Natural killer cell treated with Interleukin-12 subunit alpha and Interleukin-12 subunit beta and Interleukin-15 and Interleukin-18, amount 100 ng/mL, for 72 hours (primary cell): ENCODE results near the gene ADO. TPM values are rescaled to one million over a fixed set of nuclear protein-coding genes. Genes with fewer than 3 reads are reported as not detected.
A peak's percentile ranks its signal among the peaks of the same experiment; 100 is the strongest.

Experiments used
- ATAC-seq, 2 donors: fragments of 150-1000 bp; cut with Tn5 transposase in 1 of 2; sonication (Bioruptor Pico), chemical (Tn5 transposase) in 1 of 2; 2 replicates each; pipeline ENCODE4 v1.10.0; 2021
- DNase-seq: peaks from one replicate; pipeline ENCODE4 v3.0.0; 2022; ENCODE audit warnings: low spot score
- H3K27ac Mint-ChIP-seq, 2 donors: 1 replicate in 1 of 2; 2 replicates in 1 of 2; pipeline ENCODE4 v1.8.0; 2022; ENCODE audit warnings: mixed read lengths in 2 of 2, mild to moderate bottlenecking in 1 of 2, moderate library complexity in 1 of 2
- H3K27me3 Mint-ChIP-seq, 2 donors: 1 replicate in 1 of 2; 2 replicates in 1 of 2; pipeline ENCODE4 v1.8.0; 2022; ENCODE audit warnings: mixed read lengths in 2 of 2
- H3K36me3 Mint-ChIP-seq: one replicate; pipeline ENCODE4 v1.8.0; 2022; ENCODE audit warnings: mixed read lengths
- H3K4me1 Mint-ChIP-seq, 2 donors: 1 replicate in 1 of 2; 2 replicates in 1 of 2; pipeline ENCODE4 v1.8.0; 2022; ENCODE audit warnings: low read depth in 2 of 2, mixed read lengths in 2 of 2, mild to moderate bottlenecking in 1 of 2
- H3K4me3 Mint-ChIP-seq: one replicate; pipeline ENCODE4 v1.8.0; 2022; ENCODE audit warnings: mixed read lengths
- H3K9me3 Mint-ChIP-seq: 2 replicates; pipeline ENCODE4 v1.8.0; 2022; ENCODE audit warnings: mixed read lengths
- total RNA-seq, 2 donors: library from RNA; stranded (reverse); gene quantifications; one replicate each; pipeline ENCODE4 v1.2.3, GENCODE V29; 2022

Gene ADO
- total RNA-seq, 2 donors from 2014 or later = 26.3 to 49.2 TPM

DNA sequence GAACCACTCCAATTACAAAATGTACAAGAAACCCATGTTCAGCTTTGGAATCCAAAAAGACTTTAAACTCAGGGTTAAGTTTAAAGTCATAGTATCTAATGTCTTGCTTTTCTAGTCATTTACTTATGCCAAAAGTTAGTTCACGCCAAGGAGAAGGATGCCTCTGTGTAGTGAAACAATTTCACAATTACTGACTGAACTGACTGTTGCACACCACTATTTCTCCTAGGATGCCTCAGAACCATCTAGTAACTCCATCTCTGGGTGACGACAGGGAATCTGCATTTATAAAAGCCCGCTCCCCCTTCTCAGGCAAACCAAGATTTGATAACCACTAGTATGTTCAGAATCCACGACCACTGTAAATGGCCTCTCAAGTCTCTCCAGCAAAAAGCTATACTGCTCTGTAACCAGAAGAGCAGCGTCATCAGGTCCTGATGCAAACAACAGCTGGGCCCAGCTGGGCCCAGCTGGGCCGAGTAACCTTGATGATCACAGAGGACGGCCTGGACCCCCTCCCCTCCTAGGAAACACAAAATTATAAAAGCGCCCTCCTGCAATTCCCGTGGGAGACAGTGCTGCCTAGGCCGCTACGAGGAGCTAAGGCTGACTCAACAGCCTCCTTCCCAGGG is 680 bp upstream of the ADO start:
- Mint-ChIP-seq H3K27ac (peak overlapping the region; percentile 97 to 99), H3K36me3 (peaks cover 22% of the 10 kb centered on the region), H3K9me3 (no peaks in the 10 kb centered on the region), H3K27me3 (peaks cover 6 to 15% of the 10 kb centered on the region in 2 donors), H3K4me3 (peak overlapping the region; percentile 93), H3K4me1 (peaks cover 34 to 36% of the 10 kb centered on the region in 2 donors)
- DNase-seq = no peak
- no peak for ATAC-seq

GRCh38 chr10:62805231-62806099 is 945 bp downstream of the ADO start:
- ATAC-seq (peak in 1 of 2 donors; percentile 10), DNase-seq (peak; percentile 59)
- Mint-ChIP-seq H3K4me1 (peaks cover 45% of the 10 kb centered on the region in 2 donors), H3K4me3 (peak overlapping the region; percentile 93), H3K27ac (peak overlapping the region; percentile 97 to 99), H3K9me3 (no peaks in the 10 kb centered on the region), H3K27me3 (peaks cover 2 to 6% of the 10 kb centered on the region in 2 donors), H3K36me3 (peaks cover 29% of the 10 kb centered on the region)

- Mint-ChIP-seq H3K27ac (peak overlapping the region; percentile 70 to 99), H3K36me3 (peaks cover 29% of the 10 kb centered on the region), H3K4me1 (peaks cover 49 to 53% of the 10 kb centered on the region in 2 donors), H3K27me3 (no peaks in the 10 kb centered on the region), H3K4me3 (peak overlapping the region; percentile 93), H3K9me3 (no peaks in the 10 kb centered on the region)
- DNase-seq (no peak), ATAC-seq (no peak)
These were observed 1.7 kb downstream of the ADO start for GRCh38 chr10:62806251-62806650.

DNA sequence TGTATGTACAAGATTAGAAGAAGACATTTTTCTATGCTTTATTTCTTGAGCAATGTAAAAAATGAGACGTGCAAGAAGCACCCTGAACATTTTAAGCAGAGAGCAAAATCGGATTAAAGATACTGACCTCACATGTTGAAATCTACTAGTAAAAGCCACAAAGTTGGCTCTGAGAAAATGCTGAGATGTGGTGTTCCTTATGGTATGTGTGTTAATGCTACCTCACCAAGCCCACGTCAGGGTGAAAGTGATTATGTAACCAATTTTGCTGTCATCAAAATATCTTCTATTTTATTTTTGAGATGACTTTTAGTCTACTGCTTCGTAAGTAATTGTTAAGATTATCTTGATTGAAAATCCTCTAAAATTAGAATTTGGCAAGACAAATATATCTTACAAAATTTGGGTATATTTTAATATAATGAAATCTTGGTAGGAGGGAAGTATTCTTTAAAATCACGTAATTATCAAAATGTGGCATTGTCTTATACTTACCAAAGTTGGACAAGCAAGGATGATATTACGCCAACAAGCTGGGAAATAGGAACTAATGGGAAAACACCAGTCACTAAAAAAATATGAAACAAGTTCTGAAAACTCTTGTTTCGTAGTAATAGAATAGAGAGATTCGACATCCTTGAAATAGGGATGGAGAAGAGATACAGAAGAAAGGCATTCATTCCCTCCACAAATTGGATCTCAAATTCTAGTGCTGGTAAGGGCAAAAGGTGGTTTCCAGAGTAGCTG is 5.8 kb downstream of the ADO start:
- Mint-ChIP-seq H3K36me3 (peaks cover 35% of the 10 kb centered on the region), H3K27me3 (no peaks in the 10 kb centered on the region), H3K9me3 (no peaks in the 10 kb centered on the region), H3K27ac (peak overlapping the region; percentile 96 to 100), H3K4me1 (peaks cover 74 to 80% of the 10 kb centered on the region in 2 donors), H3K4me3 (peak overlapping the region; percentile 100)
- ATAC-seq = no peak
- DNase-seq = no peak

- peak; percentile 75 to 82 for ATAC-seq
- H3K4me3 Mint-ChIP-seq = peak overlapping the region; percentile 100
- H3K27me3 Mint-ChIP-seq = no peaks in the 10 kb centered on the region
- H3K27ac Mint-ChIP-seq = peak overlapping the region; percentile 96 to 100
- H3K9me3 Mint-ChIP-seq = no peaks in the 10 kb centered on the region
- peaks cover 30% of the 10 kb centered on the region for H3K36me3 Mint-ChIP-seq
- DNase-seq = peak; percentile 89
- H3K4me1 Mint-ChIP-seq = peaks cover 77 to 84% of the 10 kb centered on the region in 2 donors
These were observed 6.8 kb downstream of the ADO start for GRCh38 chr10:62811159-62811875.

GRCh38 chr10:62812672-62813439 is 8.3 kb downstream of the ADO start:
- H3K27me3 Mint-ChIP-seq = no peaks in the 10 kb centered on the region
- peaks cover 20% of the 10 kb centered on the region for H3K36me3 Mint-ChIP-seq
- peaks cover 76 to 83% of the 10 kb centered on the region in 2 donors for H3K4me1 Mint-ChIP-seq
- peak overlapping the region; percentile 100 for H3K4me3 Mint-ChIP-seq
- DNase-seq (no peak), ATAC-seq (no peak)
- H3K27ac Mint-ChIP-seq = peak overlapping the region; percentile 96 to 100
- no peaks in the 10 kb centered on the region for H3K9me3 Mint-ChIP-seq

DNA sequence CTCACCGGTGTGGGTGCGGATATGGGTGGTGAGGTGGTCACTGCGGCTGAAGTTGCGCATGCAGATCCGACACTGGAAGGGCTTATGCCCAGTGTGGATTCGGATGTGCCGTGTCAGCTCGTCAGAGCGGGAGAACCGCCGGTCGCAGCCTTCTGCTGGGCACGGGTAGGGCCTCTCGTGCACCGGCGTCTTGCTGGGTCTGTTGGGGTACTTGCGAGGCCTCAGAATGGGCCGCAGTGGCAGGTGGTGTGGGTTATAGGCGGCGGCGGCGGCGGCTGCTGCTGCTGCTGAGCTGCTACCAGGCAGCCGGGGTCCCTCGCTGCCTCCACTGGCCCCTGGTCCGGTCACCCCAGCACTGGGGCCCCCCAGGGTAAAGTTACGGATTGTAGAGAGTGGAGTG is 8.9 kb downstream of the ADO start:
- Mint-ChIP-seq H3K9me3 (no peaks in the 10 kb centered on the region), H3K4me1 (peaks cover 74 to 80% of the 10 kb centered on the region in 2 donors), H3K27me3 (no peaks in the 10 kb centered on the region), H3K36me3 (peaks cover 17% of the 10 kb centered on the region), H3K4me3 (peak overlapping the region; percentile 100), H3K27ac (peak overlapping the region; percentile 96 to 100)
- ATAC-seq (no peak), DNase-seq (no peak)

GRCh38 chr10:62813981-62814380 is 9.5 kb downstream of the ADO start:
- peak overlapping the region; percentile 96 to 100 for H3K27ac Mint-ChIP-seq
- DNase-seq (no peak), ATAC-seq (no peak)
- H3K27me3 Mint-ChIP-seq = no peaks in the 10 kb centered on the region
- peaks cover 12% of the 10 kb centered on the region for H3K36me3 Mint-ChIP-seq
- H3K9me3 Mint-ChIP-seq = no peaks in the 10 kb centered on the region
- peaks cover 71 to 75% of the 10 kb centered on the region in 2 donors for H3K4me1 Mint-ChIP-seq
- H3K4me3 Mint-ChIP-seq = peak overlapping the region; percentile 100

DNA sequence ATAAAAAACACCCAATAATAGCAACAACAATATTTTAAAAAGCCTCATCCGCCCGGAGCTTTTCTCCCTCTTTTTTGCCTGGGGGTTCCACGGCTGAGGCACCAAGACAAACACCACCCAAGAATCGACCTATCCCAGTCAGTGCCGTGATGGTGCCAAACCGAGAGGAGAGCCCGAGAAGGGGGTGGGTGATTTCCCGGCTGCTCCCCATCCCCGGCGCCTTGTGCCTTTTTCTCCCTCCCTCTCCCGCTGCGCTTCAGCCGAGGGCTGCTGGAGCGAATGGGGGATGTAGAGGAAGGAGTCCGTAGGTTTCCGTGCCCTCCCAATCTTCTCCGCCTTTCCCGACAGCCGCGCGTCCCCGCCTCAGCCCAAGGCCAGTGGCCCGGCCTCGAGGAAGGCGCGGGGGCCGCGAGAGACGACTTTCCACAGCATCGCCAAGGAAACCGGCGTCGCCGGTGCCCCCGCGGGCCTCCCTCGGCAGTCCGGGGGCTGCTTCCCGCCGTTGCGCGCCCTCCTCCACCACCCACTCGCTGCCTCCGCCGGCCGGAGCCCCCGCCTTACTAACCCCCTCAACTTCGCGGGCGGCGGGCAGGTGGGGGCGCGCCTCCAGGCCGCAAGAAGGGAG is 10.3 kb downstream of the ADO start:
- H3K4me1 Mint-ChIP-seq = peaks cover 70 to 71% of the 10 kb centered on the region in 2 donors
- peaks cover 9% of the 10 kb centered on the region for H3K36me3 Mint-ChIP-seq
- no peaks in the 10 kb centered on the region for H3K9me3 Mint-ChIP-seq
- peak overlapping the region; percentile 96 to 100 for H3K27ac Mint-ChIP-seq
- ATAC-seq (no peak), DNase-seq (peak; percentile 70)
- peaks cover 2 to 6% of the 10 kb centered on the region in 2 donors for H3K27me3 Mint-ChIP-seq
- peak overlapping the region; percentile 100 for H3K4me3 Mint-ChIP-seq

- H3K4me3 Mint-ChIP-seq = peak overlapping the region; percentile 100
- peaks cover 2 to 7% of the 10 kb centered on the region in 2 donors for H3K27me3 Mint-ChIP-seq
- peaks cover 63 to 65% of the 10 kb centered on the region in 2 donors for H3K4me1 Mint-ChIP-seq
- H3K9me3 Mint-ChIP-seq = no peaks in the 10 kb centered on the region
- no peak for ATAC-seq
- peaks cover 6% of the 10 kb centered on the region for H3K36me3 Mint-ChIP-seq
- DNase-seq = peak; percentile 64
- H3K27ac Mint-ChIP-seq = peak overlapping the region; percentile 96 to 100
These were observed 11.0 kb downstream of the ADO start for GRCh38 chr10:62815381-62816075.

- H3K4me3 Mint-ChIP-seq = peak overlapping the region; percentile 100
These were observed 11.5 kb downstream of the ADO start for GRCh38 chr10:62816076-62816330.

More at GRCh38 chr10:62816076-62816330, 11.5 kb downstream of the ADO start:
- Mint-ChIP-seq H3K9me3 (no peaks in the 10 kb centered on the region), H3K36me3 (peaks cover 6% of the 10 kb centered on the region), H3K4me1 (peaks cover 60% of the 10 kb centered on the region in 2 donors), H3K27ac (peak overlapping the region; percentile 96 to 100), H3K27me3 (peaks cover 6 to 7% of the 10 kb centered on the region in 2 donors)
- no peak for ATAC-seq
- DNase-seq = no peak
